Measurements from ENCODE around the gene KIAA1191.

DNA sequence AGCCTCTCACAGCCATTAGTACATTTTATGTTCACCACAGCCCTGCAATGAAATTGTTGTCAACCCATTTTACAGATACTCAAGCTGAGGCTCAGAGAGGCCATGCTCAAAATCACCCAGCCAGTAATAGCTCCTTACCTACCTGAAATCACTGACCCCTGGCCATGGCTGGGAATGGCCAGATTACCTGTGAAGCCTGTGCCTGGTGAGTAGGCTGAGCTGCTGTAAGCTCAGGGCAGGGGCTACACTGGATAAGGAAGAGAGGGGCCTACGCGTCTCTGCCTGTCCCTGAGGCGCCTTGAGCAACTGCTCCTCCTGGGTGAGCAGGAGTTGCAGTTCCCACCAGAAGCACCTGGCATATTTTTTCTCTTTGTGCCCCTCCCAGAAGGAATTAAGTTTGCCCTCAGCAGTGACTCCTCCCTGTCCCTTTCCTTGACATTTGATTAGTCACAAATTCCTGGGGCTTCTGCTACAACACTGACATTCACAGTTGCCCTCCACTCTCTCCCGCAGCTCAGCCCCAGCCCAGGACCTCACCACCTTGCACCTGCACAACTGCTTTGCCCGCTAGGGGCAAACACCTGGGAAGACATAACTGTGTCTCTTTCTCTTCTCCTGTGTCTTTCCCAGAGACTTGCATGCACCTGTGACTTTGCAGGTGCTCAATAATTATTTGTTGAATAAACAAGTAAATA, 49.1 kb upstream of the KIAA1191 start:
- TF ChIP-seq, protein P1, sequence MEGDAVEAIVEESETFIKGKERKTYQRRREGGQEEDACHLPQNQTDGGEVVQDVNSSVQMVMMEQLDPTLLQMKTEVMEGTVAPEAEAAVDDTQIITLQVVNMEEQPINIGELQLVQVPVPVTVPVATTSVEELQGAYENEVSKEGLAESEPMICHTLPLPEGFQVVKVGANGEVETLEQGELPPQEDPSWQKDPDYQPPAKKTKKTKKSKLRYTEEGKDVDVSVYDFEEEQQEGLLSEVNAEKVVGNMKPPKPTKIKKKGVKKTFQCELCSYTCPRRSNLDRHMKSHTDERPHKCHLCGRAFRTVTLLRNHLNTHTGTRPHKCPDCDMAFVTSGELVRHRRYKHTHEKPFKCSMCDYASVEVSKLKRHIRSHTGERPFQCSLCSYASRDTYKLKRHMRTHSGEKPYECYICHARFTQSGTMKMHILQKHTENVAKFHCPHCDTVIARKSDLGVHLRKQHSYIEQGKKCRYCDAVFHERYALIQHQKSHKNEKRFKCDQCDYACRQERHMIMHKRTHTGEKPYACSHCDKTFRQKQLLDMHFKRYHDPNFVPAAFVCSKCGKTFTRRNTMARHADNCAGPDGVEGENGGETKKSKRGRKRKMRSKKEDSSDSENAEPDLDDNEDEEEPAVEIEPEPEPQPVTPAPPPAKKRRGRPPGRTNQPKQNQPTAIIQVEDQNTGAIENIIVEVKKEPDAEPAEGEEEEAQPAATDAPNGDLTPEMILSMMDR (IDR thresholded peaks at IDR 0.05 in 4 of 5, conservative IDR thresholded peaks at IDR 0.05 in 1 of 5) = no peak
- TF ChIP-seq POLR2A (IDR thresholded peaks at IDR 0.05) = no peak

Data from gastrocnemius medialis (tissue), 4 donors.